ENCODE measurements around the gene COL24A1. TPM values are rescaled to one million over a fixed set of nuclear protein-coding genes. Genes with fewer than 3 reads are reported as not detected.

The COL24A1 gene
- total and polyA plus RNA-seq, 2 donors (not counting 3 experiments of a cell fraction or from before 2014, with no cell fraction given), result 0.03 TPM; not detected in 1

- no TSS peak for BruUV-seq (replicated peaks)
- TF ChIP-seq EZH2 (IDR thresholded peaks at IDR 0.05; ENCODE audit: borderline replicate concordance, low read depth, low read length, severe bottlenecking) (no peak), FOS (IDR thresholded peaks at IDR 0.05; ENCODE audit: borderline replicate concordance, insufficient read depth, low read length) (no peak), JUN (IDR thresholded peaks at IDR 0.05; ENCODE audit: borderline replicate concordance, insufficient read depth, insufficient read length, low read depth) (no peak), MAX (IDR thresholded peaks at IDR 0.05; ENCODE audit: insufficient read depth, insufficient read length) (no peak), CTCF (IDR thresholded peaks at IDR 0.05; ENCODE audit: extremely low read depth in 1 of 2, insufficient read depth in 1 of 2, low read depth in 1 of 2, low read length in 2 of 2) (no peak), POLR2A (IDR thresholded peaks at IDR 0.05; ENCODE audit: low read depth, low read length) (no peak), POLR2AphosphoS5 (IDR thresholded peaks at IDR 0.05; ENCODE audit: insufficient read depth, low read depth, low read length) (no peak), MYC (IDR thresholded peaks at IDR 0.05; ENCODE audit: low read depth, low read length) (no peak), GATA2 (IDR thresholded peaks at IDR 0.05; ENCODE audit: insufficient read depth, insufficient read length, low read depth, low read length) (no peak)
- dilution Hi-C loops (cut with MboI; ENCODE audit: extremely low pct_ligation_motif_present, low sequenced_read_pairs), result no loop called here
These were observed 38.7 kb upstream of the COL24A1 start for GRCh38 chr1:86195281-86195680.

More at GRCh38 chr1:86195281-86195680, 38.7 kb upstream of the COL24A1 start:
- no peak for DNase-seq (ENCODE audit: low read depth, low spot score)
- Histone ChIP-seq H3K79me2 (ENCODE audit: control insufficient read depth, insufficient read depth, low read length) (no peaks in the 10 kb centered on the region), H2AFZ (ENCODE audit: low read depth, low read length) (no peak overlapping the region), H3K4me1 (ENCODE audit: control insufficient read depth, extremely low read depth, insufficient read depth, low read length) (no peaks in the 10 kb centered on the region), H3K4me3 (replicated peaks in 1 of 3; ENCODE audit: insufficient read depth in 1 of 3, low read depth in 1 of 3, low read length in 3 of 3) (no peak overlapping the region), H3K9me3 (replicated peaks; ENCODE audit: control insufficient read depth, insufficient read depth, low read length) (no peaks in the 10 kb centered on the region), H3K4me2 (ENCODE audit: insufficient read depth, low read length) (no peak overlapping the region), H3K9me1 (replicated peaks; ENCODE audit: control insufficient read depth, extremely low read depth, insufficient read depth, low read length) (no peaks in the 10 kb centered on the region), H3K36me3 (ENCODE audit: control insufficient read depth in 2 of 2, extremely low read depth in 1 of 2, insufficient read depth in 2 of 2, low read length in 2 of 2) (no peaks in the 10 kb centered on the region), H3K27ac (ENCODE audit: insufficient read depth, low read depth, low read length) (no peak overlapping the region), H3K27me3 (ENCODE audit: control insufficient read depth in 2 of 2, insufficient read depth in 2 of 2, low read length in 2 of 2) (peaks cover 3 to 5% of the 10 kb centered on the region in 2 experiments), H3K9ac (replicated peaks; ENCODE audit: extremely low read depth, insufficient read depth, low read length) (no peak overlapping the region), H4K20me1 (replicated peaks; ENCODE audit: control insufficient read depth, extremely low read depth, insufficient read depth, low read length) (no peaks in the 10 kb centered on the region)
- CTCF ChIA-PET, result no interaction called here
- FAIRE-seq, result no peak
- intact Hi-C loops (cut with micrococcal nuclease), result no loop called here
- POLR2A ChIA-PET, result no interaction called here

Measured in endothelial cell of umbilical vein (primary cell).